Keratinocyte (primary cell): ENCODE measurements around the gene GCSAML. TPM values are rescaled to one million over a fixed set of nuclear protein-coding genes. Genes with fewer than 3 reads are reported as not detected.

Experiments
- DNase-seq: peaks from one replicate; pipeline ENCODE4 v3.0.0-alpha.2; 2011; ENCODE audit warnings: low read depth, missing footprints, low spot score
- FAIRE-seq: peaks from 2 replicates; lab custom pipeline; 2011; peaks lifted over from hg19 to GRCh38; lab: Jason Lieb, UNC
- H2AFZ ChIP-seq: 2 replicates; pipeline ENCODE4 v1.6.0; 2012; ENCODE audit warnings: low read length, control low read depth, inconsistent platforms; ENCODE audit not compliant: control insufficient read depth
- H3K27ac ChIP-seq: 2 replicates; pipeline ENCODE4 v1.5.1; 2011; ENCODE audit warnings: low read length; ENCODE audit not compliant: control insufficient read depth, insufficient read depth
- H3K27me3 ChIP-seq: 3 replicates; pipeline ENCODE4 v1.6.0; 2011; ENCODE audit warnings: low read length; ENCODE audit not compliant: control insufficient read depth, insufficient read depth; ENCODE audit errors: extremely low read depth
- H3K36me3 ChIP-seq, 2 experiments: 2 replicates in 1 of 2; 3 replicates in 1 of 2; pipeline ENCODE4 v1.5.1; 2011; ENCODE audit warnings: low read length in 2 of 2, mild to moderate bottlenecking in 1 of 2; ENCODE audit not compliant: control insufficient read depth in 2 of 2, insufficient read depth in 2 of 2; ENCODE audit errors: extremely low read depth in 1 of 2
- H3K4me1 ChIP-seq: 3 replicates; pipeline ENCODE4 v1.5.1; 2011; ENCODE audit warnings: low read length; ENCODE audit not compliant: control insufficient read depth, insufficient read depth; ENCODE audit errors: extremely low read depth
- H3K4me2 ChIP-seq: 3 replicates; pipeline ENCODE4 v1.6.0; 2011; ENCODE audit warnings: low read depth, low read length; ENCODE audit not compliant: control insufficient read depth, insufficient read depth; ENCODE audit errors: extremely low read depth
- H3K4me3 ChIP-seq, 3 experiments: fragments of 200-600 bp in 1 of 3; sonication (generic) in 1 of 3; 2 replicates in 2 of 3; 3 replicates in 1 of 3; pipeline ENCODE4 v1.5.1; 2011 to 2016; ENCODE audit warnings: low read length in 3 of 3, mild to moderate bottlenecking in 3 of 3, control low read depth in 2 of 3, inconsistent platforms in 1 of 3, low read depth in 1 of 3, mixed read lengths in 1 of 3, mixed run types in 1 of 3, moderate library complexity in 1 of 3; ENCODE audit not compliant: control insufficient read depth in 2 of 3, insufficient read depth in 2 of 3; ENCODE audit errors: extremely low read depth in 1 of 3
- H3K79me2 ChIP-seq: 2 replicates; pipeline ENCODE4 v1.6.0; 2012; ENCODE audit warnings: low read length; ENCODE audit not compliant: control insufficient read depth, insufficient read depth
- H3K9ac ChIP-seq: 3 replicates; pipeline ENCODE4 v1.6.0; 2011; ENCODE audit warnings: low read length; ENCODE audit not compliant: control insufficient read depth, insufficient read depth; ENCODE audit errors: extremely low read depth
- H3K9me1 ChIP-seq: 3 replicates; pipeline ENCODE4 v1.6.0; 2011; ENCODE audit warnings: low read length; ENCODE audit not compliant: control insufficient read depth, insufficient read depth; ENCODE audit errors: extremely low read depth
- H3K9me3 ChIP-seq: 2 replicates; pipeline ENCODE4 v1.5.1; 2012; ENCODE audit warnings: low read depth, low read length; ENCODE audit not compliant: control insufficient read depth
- H4K20me1 ChIP-seq: 3 replicates; pipeline ENCODE4 v1.6.0; 2011; ENCODE audit warnings: low read length; ENCODE audit not compliant: control insufficient read depth, insufficient read depth; ENCODE audit errors: extremely low read depth
- EZH2 ChIP-seq: IDR thresholded peaks from one replicate; pipeline ENCODE4 v1.6.1; 2012; ENCODE audit warnings: inconsistent platforms, mild to moderate bottlenecking, low read length, moderate library complexity
- dilution Hi-C: fragments of 300-500 bp; cut with MboI; formaldehyde crosslinking; loops from one replicate; pipeline ENCODE4 v1.7.0; 2020; ENCODE audit warnings: low sequenced_read_pairs; ENCODE audit not compliant: extremely low pct_ligation_motif_present
- polyA plus RNA-seq, 5 experiments: library from polyadenylated mRNA; depleted of rRNA in 3 of 5; stranded (reverse) in 3 of 5; stranded (forward) in 1 of 5; unstranded in 1 of 5; fragments of >200 nt; gene quantifications; 1 replicate in 1 of 5; 2 replicates in 3 of 5; 3 replicates in 1 of 5; pipeline versions ENCODE4 v1.2.1 to v1.2.3, GENCODE V29; 2011 to 2012; ENCODE audit warnings: missing spikeins in 2 of 5, low read depth in 1 of 5, low replicate concordance in 1 of 5
- TF ChIP-seq, protein P1 (sequence below), 3 experiments: IDR thresholded peaks in 1 of 3; conservative IDR thresholded peaks in 1 of 3; optimal IDR thresholded peaks in 1 of 3; 2 replicates in 2 of 3; 3 replicates in 1 of 3; pipeline versions ENCODE3 to v1.5.1; 2011; ENCODE audit warnings: low read length in 3 of 3, mild to moderate bottlenecking in 3 of 3, moderate library complexity in 2 of 3, control low read depth in 1 of 3, inconsistent platforms in 1 of 3; ENCODE audit not compliant: insufficient read depth in 2 of 3; ENCODE audit errors: extremely low read depth in 1 of 3

The GCSAML gene
- polyA plus RNA-seq, 1 donor (not counting 4 experiments of a cell fraction or from before 2014, with no cell fraction given): not detected

DNA sequence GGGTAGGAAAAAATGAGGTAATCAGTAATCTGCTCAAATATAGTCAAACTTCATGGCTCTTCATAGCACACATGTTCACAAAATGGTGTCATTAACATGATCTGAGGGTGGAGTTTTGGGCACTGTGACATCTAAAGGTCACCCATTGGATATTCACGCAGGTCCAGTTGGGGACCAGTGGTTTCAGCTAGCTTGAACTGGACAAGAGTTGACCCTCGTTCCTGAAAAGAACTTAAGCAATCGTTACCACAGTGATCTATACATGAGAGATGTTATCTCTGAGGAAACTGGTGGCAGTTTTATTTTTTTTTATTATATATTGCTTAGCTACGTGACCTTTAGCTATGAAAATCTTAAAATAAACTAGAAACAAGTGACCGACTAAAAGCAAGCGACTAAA lies 9.7 kb upstream of the GCSAML start:
- TF ChIP-seq, protein P1, sequence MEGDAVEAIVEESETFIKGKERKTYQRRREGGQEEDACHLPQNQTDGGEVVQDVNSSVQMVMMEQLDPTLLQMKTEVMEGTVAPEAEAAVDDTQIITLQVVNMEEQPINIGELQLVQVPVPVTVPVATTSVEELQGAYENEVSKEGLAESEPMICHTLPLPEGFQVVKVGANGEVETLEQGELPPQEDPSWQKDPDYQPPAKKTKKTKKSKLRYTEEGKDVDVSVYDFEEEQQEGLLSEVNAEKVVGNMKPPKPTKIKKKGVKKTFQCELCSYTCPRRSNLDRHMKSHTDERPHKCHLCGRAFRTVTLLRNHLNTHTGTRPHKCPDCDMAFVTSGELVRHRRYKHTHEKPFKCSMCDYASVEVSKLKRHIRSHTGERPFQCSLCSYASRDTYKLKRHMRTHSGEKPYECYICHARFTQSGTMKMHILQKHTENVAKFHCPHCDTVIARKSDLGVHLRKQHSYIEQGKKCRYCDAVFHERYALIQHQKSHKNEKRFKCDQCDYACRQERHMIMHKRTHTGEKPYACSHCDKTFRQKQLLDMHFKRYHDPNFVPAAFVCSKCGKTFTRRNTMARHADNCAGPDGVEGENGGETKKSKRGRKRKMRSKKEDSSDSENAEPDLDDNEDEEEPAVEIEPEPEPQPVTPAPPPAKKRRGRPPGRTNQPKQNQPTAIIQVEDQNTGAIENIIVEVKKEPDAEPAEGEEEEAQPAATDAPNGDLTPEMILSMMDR (optimal IDR thresholded peaks at IDR 0.05 in 1 of 3, IDR thresholded peaks at IDR 0.05 in 1 of 3, conservative IDR thresholded peaks at IDR 0.05 in 1 of 3; ENCODE audit: extremely low read depth in 1 of 3, insufficient read depth in 2 of 3, low read length in 3 of 3): no peak
- TF ChIP-seq EZH2: no peak
- no peaks in the 10 kb centered on the region for H3K9me1 ChIP-seq
- FAIRE-seq: no peak
- no peak overlapping the region for H3K27ac ChIP-seq
- no peaks in the 10 kb centered on the region for H3K9me3 ChIP-seq
- no peak for DNase-seq
- H3K4me2 ChIP-seq: no peak overlapping the region
- no peaks in the 10 kb centered on the region for H3K4me1 ChIP-seq
- no peak overlapping the region for H3K9ac ChIP-seq
- H3K79me2 ChIP-seq: no peaks in the 10 kb centered on the region
- H3K36me3 ChIP-seq: no peaks in the 10 kb centered on the region
- no peak overlapping the region for H3K4me3 ChIP-seq
- no peaks in the 10 kb centered on the region for H4K20me1 ChIP-seq
- H2AFZ ChIP-seq: no peak overlapping the region
- H3K27me3 ChIP-seq: no peaks in the 10 kb centered on the region
- dilution Hi-C loops: no loop called here

GRCh38 chr1:247540581-247540980 lies 8.4 kb upstream of the GCSAML start:
- Histone ChIP-seq H3K9me3 (no peaks in the 10 kb centered on the region), H3K27ac (no peak overlapping the region), H3K9ac (no peak overlapping the region), H3K4me3 (no peak overlapping the region), H3K27me3 (no peaks in the 10 kb centered on the region), H3K36me3 (no peaks in the 10 kb centered on the region), H3K9me1 (no peaks in the 10 kb centered on the region), H3K4me1 (no peaks in the 10 kb centered on the region), H2AFZ (no peak overlapping the region), H4K20me1 (no peaks in the 10 kb centered on the region), H3K79me2 (no peaks in the 10 kb centered on the region), H3K4me2 (no peak overlapping the region)
- FAIRE-seq (no peak), DNase-seq (no peak)
- dilution Hi-C loops: no loop called here
- TF ChIP-seq EZH2: no peak
- TF ChIP-seq, protein P1 (optimal IDR thresholded peaks at IDR 0.05 in 1 of 3, IDR thresholded peaks at IDR 0.05 in 1 of 3, conservative IDR thresholded peaks at IDR 0.05 in 1 of 3; ENCODE audit: extremely low read depth in 1 of 3, insufficient read depth in 2 of 3, low read length in 3 of 3): no peak
